DND-41 (cell line): Measurements from ENCODE around the gene NPM3.

ENCODE experiments used
- ATAC-seq: fragments of 200-7000 bp; cut with Tn5 transposase; 3 replicates; pipeline ENCODE4 v1.9.1; 2021; ENCODE audit warnings: low read depth; ENCODE audit not compliant: insufficient read depth
- DNase-seq: peaks from one replicate; pipeline ENCODE4 v3.0.0-alpha.2; 2020
- H2AFZ ChIP-seq: 2 replicates; pipeline ENCODE4 v1.6.0; 2012; ENCODE audit warnings: low read depth, low read length
- H3K27ac ChIP-seq: 2 replicates; pipeline ENCODE4 v1.5.1; 2012; ENCODE audit warnings: low read length, inconsistent platforms
- H3K27me3 ChIP-seq: fragments of 200-600 bp; sonication (generic); 2 replicates; pipeline ENCODE4 v1.6.0; 2012; ENCODE audit warnings: low read length, mild to moderate bottlenecking, inconsistent platforms; ENCODE audit not compliant: insufficient read depth, poor library complexity
- H3K36me3 ChIP-seq: 2 replicates; pipeline ENCODE4 v1.5.1; 2012; ENCODE audit warnings: low read length, inconsistent platforms; ENCODE audit not compliant: insufficient read depth
- H3K4me1 ChIP-seq: 2 replicates; pipeline ENCODE4 v1.5.1; 2012; ENCODE audit warnings: mild to moderate bottlenecking, low read length; ENCODE audit not compliant: insufficient read depth
- H3K4me2 ChIP-seq: 2 replicates; pipeline ENCODE4 v1.6.0; 2012; ENCODE audit warnings: mild to moderate bottlenecking, moderate library complexity, low read length, inconsistent platforms; ENCODE audit not compliant: insufficient read depth
- H3K4me3 ChIP-seq, 2 experiments: fragments of 200-600 bp in 1 of 2; shearing (Covaris generic) in 1 of 2; 2 replicates each; pipeline ENCODE4 v1.5.1; 2012 to 2016; ENCODE audit warnings: inconsistent platforms in 2 of 2, low read length in 2 of 2, mild to moderate bottlenecking in 2 of 2, low read depth in 1 of 2, moderate library complexity in 1 of 2
- H3K79me2 ChIP-seq: 2 replicates; pipeline ENCODE4 v1.6.0; 2012; ENCODE audit warnings: low read length, inconsistent platforms; ENCODE audit not compliant: insufficient read depth
- H3K9ac ChIP-seq: 2 replicates; pipeline ENCODE4 v1.6.0; 2012; ENCODE audit warnings: low read depth, mild to moderate bottlenecking, inconsistent platforms, low read length, moderate library complexity
- H3K9me3 ChIP-seq: 2 replicates; pipeline ENCODE4 v1.5.1; 2012; ENCODE audit warnings: low read length, moderate library complexity, mild to moderate bottlenecking, inconsistent platforms; ENCODE audit not compliant: insufficient read depth, severe bottlenecking
- H4K20me1 ChIP-seq: 2 replicates; pipeline ENCODE4 v1.6.0; 2012; ENCODE audit warnings: low read length; ENCODE audit not compliant: insufficient read depth
- EZH2 ChIP-seq: IDR thresholded peaks from 3 replicates; pipeline ENCODE4 v1.6.1; 2012; ENCODE audit warnings: borderline replicate concordance, low read depth, mild to moderate bottlenecking, moderate library complexity, low read length, inconsistent platforms; ENCODE audit not compliant: severe bottlenecking
- TF ChIP-seq, protein P1 (sequence below): IDR thresholded peaks from 2 replicates; pipeline ENCODE4 v1.5.1; 2012; ENCODE audit warnings: borderline replicate concordance, low read length, moderate library complexity, mild to moderate bottlenecking; ENCODE audit not compliant: poor library complexity, severe bottlenecking; ENCODE audit errors: extremely low read depth

Gene NPM3

DNA sequence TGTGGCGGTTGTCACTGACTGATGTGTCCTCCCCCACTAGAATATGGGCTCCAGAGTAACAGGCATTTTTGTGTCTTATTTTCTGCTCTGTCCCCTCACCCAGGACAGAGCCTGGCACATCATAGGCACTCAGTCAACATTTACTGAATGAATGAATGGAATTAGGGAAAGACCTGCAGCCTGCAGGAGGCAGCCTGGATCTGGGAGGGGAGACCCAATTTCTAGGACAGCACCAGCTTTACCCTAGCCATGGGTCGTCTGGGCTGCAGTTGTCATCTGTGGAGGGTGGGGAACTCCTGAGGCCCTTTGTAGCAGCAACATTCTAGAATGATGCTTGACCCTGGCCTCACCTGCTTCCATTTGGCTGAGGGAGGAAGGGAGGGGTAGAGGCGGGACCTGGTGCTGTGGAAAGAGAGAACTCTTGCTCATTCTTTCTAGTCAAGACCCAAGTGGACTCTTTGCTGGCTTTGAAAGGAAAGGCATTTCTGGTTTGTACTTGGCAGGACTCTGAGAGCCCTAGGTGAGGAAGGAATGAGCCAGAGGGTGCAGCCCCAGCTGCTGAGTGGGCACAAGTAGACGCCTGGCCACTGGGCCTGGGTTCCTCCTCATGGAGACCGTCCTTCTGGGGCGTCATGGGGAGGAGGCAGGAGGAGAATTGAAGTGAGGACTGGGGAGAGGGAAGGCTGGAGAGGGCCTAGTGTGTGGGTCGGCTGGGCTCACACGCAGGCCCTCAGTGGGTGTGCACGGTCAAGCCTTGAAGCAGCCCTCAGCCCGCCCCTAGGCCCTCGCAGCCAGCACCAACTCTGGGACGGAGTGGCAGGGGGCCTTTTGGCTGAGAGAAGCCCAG lies 16.3 kb downstream of the NPM3 start:
- H3K4me2 ChIP-seq: no peak overlapping the region
- H3K79me2 ChIP-seq: no peaks in the 10 kb centered on the region
- no peaks in the 10 kb centered on the region for H3K9me3 ChIP-seq
- H3K4me3 ChIP-seq: no peak overlapping the region
- no peaks in the 10 kb centered on the region for H3K36me3 ChIP-seq
- TF ChIP-seq, protein P1, sequence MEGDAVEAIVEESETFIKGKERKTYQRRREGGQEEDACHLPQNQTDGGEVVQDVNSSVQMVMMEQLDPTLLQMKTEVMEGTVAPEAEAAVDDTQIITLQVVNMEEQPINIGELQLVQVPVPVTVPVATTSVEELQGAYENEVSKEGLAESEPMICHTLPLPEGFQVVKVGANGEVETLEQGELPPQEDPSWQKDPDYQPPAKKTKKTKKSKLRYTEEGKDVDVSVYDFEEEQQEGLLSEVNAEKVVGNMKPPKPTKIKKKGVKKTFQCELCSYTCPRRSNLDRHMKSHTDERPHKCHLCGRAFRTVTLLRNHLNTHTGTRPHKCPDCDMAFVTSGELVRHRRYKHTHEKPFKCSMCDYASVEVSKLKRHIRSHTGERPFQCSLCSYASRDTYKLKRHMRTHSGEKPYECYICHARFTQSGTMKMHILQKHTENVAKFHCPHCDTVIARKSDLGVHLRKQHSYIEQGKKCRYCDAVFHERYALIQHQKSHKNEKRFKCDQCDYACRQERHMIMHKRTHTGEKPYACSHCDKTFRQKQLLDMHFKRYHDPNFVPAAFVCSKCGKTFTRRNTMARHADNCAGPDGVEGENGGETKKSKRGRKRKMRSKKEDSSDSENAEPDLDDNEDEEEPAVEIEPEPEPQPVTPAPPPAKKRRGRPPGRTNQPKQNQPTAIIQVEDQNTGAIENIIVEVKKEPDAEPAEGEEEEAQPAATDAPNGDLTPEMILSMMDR: no peak
- TF ChIP-seq EZH2: no peak
- no peak overlapping the region for H3K9ac ChIP-seq
- H3K27ac ChIP-seq: no peak overlapping the region
- H3K4me1 ChIP-seq: no peaks in the 10 kb centered on the region
- H3K27me3 ChIP-seq: peaks cover 5% of the 10 kb centered on the region
- H2AFZ ChIP-seq: no peak overlapping the region
- ATAC-seq (no peak), DNase-seq (no peak)
- H4K20me1 ChIP-seq: no peaks in the 10 kb centered on the region

DNA sequence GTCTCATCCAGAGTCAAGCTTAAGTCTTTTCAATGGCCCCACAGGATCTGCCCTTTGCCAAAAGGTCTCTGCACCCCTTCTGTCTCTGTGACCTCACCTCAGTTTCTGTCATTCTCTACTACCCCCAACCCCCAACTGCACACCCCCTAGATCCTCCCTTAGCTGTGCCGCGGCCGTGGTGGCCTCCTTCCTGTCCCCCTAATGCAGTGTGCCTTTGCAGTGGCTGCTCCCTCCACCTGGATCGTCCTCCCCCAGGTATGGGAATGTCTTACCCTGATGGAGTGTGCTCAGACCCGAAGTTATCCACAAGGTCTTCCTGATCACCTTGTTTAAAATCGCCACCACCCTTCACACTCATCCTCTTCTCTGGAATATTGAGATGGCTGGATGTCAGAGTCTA lies 16.9 kb downstream of the NPM3 start:
- no peaks in the 10 kb centered on the region for H3K79me2 ChIP-seq
- no peaks in the 10 kb centered on the region for H4K20me1 ChIP-seq
- ATAC-seq (no peak), DNase-seq (no peak)
- no peaks in the 10 kb centered on the region for H3K36me3 ChIP-seq
- no peak overlapping the region for H3K4me2 ChIP-seq
- no peaks in the 10 kb centered on the region for H3K9me3 ChIP-seq
- no peak overlapping the region for H2AFZ ChIP-seq
- peaks cover 5% of the 10 kb centered on the region for H3K27me3 ChIP-seq
- H3K4me1 ChIP-seq: no peaks in the 10 kb centered on the region
- TF ChIP-seq EZH2: no peak
- H3K27ac ChIP-seq: no peak overlapping the region
- no peak overlapping the region for H3K9ac ChIP-seq
- no peak overlapping the region for H3K4me3 ChIP-seq

DNA sequence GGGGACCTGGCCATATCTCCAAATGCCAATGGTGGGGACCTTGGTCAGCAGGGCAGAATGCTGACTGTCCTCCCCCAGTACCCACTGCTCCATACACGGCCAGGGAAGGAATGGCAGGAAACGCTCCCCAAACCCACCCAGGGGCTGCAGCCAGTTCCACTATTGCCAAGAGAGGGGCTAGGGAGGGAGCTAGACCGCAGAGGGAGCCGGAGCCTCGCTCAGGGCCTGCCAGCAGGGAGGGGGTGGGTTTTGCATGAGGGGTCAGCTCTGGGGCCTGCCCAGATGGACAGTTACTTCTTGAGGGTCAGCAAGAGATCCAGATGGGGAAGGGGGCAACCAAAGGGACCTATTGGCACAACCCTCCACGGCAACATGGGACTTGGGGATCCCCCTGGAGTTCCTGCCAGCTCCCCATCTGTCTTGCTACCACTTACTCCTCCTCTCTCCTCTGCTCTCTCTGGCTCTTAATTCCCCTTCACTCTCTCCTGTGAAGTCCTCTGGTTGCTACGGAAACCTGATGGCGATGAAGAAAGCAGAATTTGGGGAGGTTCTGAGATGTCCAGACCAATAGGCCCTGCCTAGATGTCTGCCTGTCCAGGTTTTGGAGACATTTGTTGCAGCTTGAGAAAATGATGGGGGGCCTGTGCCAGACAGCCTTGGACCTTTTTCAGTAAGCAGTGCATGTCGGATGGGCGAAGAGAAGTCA lies 20.0 kb downstream of the NPM3 start:
- H3K4me3 ChIP-seq: no peak overlapping the region
- H3K27ac ChIP-seq: no peak overlapping the region
- H3K79me2 ChIP-seq: no peaks in the 10 kb centered on the region
- TF ChIP-seq, protein P1: no peak
- no peak for TF ChIP-seq EZH2
- no peak overlapping the region for H2AFZ ChIP-seq
- peaks cover 5% of the 10 kb centered on the region for H3K27me3 ChIP-seq
- H3K4me2 ChIP-seq: no peak overlapping the region
- no peaks in the 10 kb centered on the region for H3K36me3 ChIP-seq
- DNase-seq (no peak), ATAC-seq (no peak)
- no peaks in the 10 kb centered on the region for H3K4me1 ChIP-seq
- no peaks in the 10 kb centered on the region for H3K9me3 ChIP-seq
- no peak overlapping the region for H3K9ac ChIP-seq
- H4K20me1 ChIP-seq: no peaks in the 10 kb centered on the region

DNA sequence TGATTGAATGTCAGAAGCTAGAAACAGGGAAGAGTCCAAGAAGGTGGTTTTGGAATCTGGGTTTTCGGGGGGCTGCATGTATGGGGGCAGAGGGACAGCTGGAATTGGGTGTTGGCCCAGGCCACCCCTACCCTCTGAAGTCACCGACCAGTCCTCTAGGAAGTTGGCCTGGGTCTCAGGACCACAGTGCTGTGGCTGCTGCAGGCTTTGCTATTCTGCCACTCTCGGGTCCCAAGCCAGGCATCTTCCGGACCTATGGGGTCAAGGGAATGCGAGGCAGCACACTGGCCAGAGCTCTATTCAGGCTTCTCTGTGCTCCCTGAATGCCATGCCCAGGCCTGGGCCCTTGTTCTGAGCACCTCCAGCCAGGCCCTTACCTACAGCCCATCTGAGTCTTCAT lies 20.5 kb downstream of the NPM3 start:
- ATAC-seq (no peak), DNase-seq (no peak)
- Histone ChIP-seq H3K27me3 (peaks cover 5% of the 10 kb centered on the region), H3K9ac (no peak overlapping the region), H3K4me2 (no peak overlapping the region), H4K20me1 (no peaks in the 10 kb centered on the region), H3K27ac (no peak overlapping the region), H3K9me3 (no peaks in the 10 kb centered on the region), H3K4me3 (no peak overlapping the region), H3K36me3 (no peaks in the 10 kb centered on the region), H2AFZ (no peak overlapping the region), H3K4me1 (no peaks in the 10 kb centered on the region), H3K79me2 (no peaks in the 10 kb centered on the region)
- TF ChIP-seq EZH2: no peak
- TF ChIP-seq, protein P1: no peak
